Rectal smooth muscle tissue (tissue), 1 donor: ENCODE measurements around the gene ATP6V0E2.

ENCODE experiments used
- H3K27ac ChIP-seq: one replicate; pipeline ENCODE4 v1.7.0; 2013; ENCODE audit warnings: low read depth, low read length, inconsistent platforms
- H3K27me3 ChIP-seq: one replicate; pipeline ENCODE4 v1.7.0; 2013; ENCODE audit warnings: low read length; ENCODE audit not compliant: control insufficient read depth, insufficient read depth
- H3K36me3 ChIP-seq: one replicate; pipeline ENCODE4 v1.7.0; 2013; ENCODE audit warnings: low read length; ENCODE audit not compliant: control insufficient read depth, insufficient read depth
- H3K4me1 ChIP-seq: one replicate; pipeline ENCODE4 v1.7.0; 2013; ENCODE audit warnings: low read length; ENCODE audit not compliant: control insufficient read depth, insufficient read depth
- H3K4me3 ChIP-seq: one replicate; pipeline ENCODE4 v1.7.0; 2013; ENCODE audit warnings: low read length
- H3K9ac ChIP-seq: one replicate; pipeline ENCODE4 v1.7.0; 2013; ENCODE audit warnings: low read length

ATP6V0E2 gene

DNA sequence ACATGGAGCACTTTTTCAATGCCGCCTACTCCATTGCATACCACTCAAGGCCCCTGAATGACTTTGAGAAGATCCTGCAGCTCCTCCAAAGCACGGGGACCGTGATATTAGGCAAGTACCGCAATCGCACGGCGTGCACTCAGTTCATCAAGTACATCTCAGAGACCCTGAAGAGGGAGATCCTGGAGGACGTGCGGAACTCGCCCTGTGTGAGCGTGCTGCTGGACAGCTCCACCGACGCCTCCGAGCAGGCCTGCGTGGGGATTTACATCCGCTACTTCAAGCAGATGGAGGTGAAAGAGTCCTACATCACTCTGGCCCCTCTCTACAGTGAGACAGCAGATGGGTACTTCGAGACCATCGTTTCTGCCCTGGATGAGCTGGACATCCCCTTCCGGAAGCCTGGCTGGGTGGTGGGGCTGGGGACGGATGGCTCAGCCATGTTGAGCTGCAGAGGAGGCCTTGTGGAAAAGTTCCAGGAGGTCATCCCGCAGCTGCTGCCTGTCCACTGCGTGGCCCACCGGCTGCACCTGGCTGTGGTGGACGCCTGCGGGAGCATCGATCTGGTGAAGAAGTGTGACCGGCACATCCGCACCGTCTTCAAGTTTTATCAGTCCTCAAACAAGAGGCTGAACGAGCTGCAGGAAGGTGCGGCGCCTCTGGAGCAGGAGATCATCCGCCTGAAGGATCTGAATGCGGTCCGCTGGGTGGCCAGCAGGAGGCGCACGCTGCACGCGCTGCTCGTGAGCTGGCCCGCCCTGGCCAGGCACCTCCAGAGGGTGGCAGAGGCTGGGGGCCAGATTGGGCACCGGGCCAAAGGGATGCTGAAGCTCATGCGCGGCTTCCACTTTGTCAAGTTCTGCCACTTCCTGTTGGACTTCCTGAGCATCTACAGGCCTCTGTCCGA is 12.7 kb upstream of the ATP6V0E2 start:
- H3K4me1 ChIP-seq, result no peaks in the 10 kb centered on the region
- H3K36me3 ChIP-seq, result peaks cover 32% of the 10 kb centered on the region
- H3K27ac ChIP-seq, result no peak overlapping the region

GRCh38 chr7:149861728-149862045 is 12.1 kb upstream of the ATP6V0E2 start:
- Histone ChIP-seq H3K4me3 (no peak overlapping the region), H3K36me3 (peaks cover 32% of the 10 kb centered on the region), H3K27ac (no peak overlapping the region), H3K9ac (no peak overlapping the region), H3K27me3 (no peaks in the 10 kb centered on the region), H3K4me1 (no peaks in the 10 kb centered on the region)

More for the DNA sequence above, 12.7 kb upstream of the ATP6V0E2 start:
- H3K27me3 ChIP-seq, result no peaks in the 10 kb centered on the region
- no peak overlapping the region for H3K9ac ChIP-seq
- H3K4me3 ChIP-seq, result no peak overlapping the region

- no peak overlapping the region for H3K27ac ChIP-seq
- H3K9ac ChIP-seq, result no peak overlapping the region
- H3K36me3 ChIP-seq, result peaks cover 32% of the 10 kb centered on the region
- H3K4me3 ChIP-seq, result no peak overlapping the region
- no peaks in the 10 kb centered on the region for H3K4me1 ChIP-seq
- no peaks in the 10 kb centered on the region for H3K27me3 ChIP-seq
Observed at GRCh38 chr7:149862156-149862555, 11.6 kb upstream of the ATP6V0E2 start.

- no peak overlapping the region for H3K4me3 ChIP-seq
- no peaks in the 10 kb centered on the region for H3K4me1 ChIP-seq
- H3K9ac ChIP-seq, result no peak overlapping the region
- no peaks in the 10 kb centered on the region for H3K27me3 ChIP-seq
- peaks cover 32% of the 10 kb centered on the region for H3K36me3 ChIP-seq
- no peak overlapping the region for H3K27ac ChIP-seq
Observed at GRCh38 chr7:149863500-149863899, 10.3 kb upstream of the ATP6V0E2 start.

DNA sequence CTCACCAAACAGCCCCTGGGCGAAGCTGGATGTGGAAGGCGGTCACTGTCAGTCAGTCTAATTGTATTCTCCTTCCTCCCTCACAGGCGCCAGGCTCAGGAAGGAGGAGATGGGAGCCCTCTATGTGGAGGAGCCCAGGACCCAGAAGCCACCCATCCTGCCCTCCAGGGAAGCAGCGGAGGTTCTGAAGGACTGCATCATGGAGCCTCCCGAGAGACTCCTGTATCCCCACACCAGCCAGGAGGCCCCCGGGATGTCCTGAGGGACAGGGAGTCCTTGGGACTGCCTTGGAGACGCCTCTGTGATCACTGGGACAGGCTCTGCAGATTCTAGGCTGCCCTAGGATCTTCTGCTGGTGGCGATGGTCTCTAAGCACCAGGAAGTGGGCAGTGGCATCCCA is 9.7 kb upstream of the ATP6V0E2 start:
- peaks cover 31% of the 10 kb centered on the region for H3K36me3 ChIP-seq
- no peak overlapping the region for H3K9ac ChIP-seq
- H3K4me1 ChIP-seq, result no peaks in the 10 kb centered on the region
- H3K27ac ChIP-seq, result no peak overlapping the region
- no peaks in the 10 kb centered on the region for H3K27me3 ChIP-seq
- no peak overlapping the region for H3K4me3 ChIP-seq

GRCh38 chr7:149864751-149865150 is 9.0 kb upstream of the ATP6V0E2 start:
- Histone ChIP-seq H3K4me3 (no peak overlapping the region), H3K4me1 (no peaks in the 10 kb centered on the region), H3K27me3 (no peaks in the 10 kb centered on the region), H3K36me3 (peaks cover 28% of the 10 kb centered on the region), H3K9ac (no peak overlapping the region), H3K27ac (no peak overlapping the region)

DNA sequence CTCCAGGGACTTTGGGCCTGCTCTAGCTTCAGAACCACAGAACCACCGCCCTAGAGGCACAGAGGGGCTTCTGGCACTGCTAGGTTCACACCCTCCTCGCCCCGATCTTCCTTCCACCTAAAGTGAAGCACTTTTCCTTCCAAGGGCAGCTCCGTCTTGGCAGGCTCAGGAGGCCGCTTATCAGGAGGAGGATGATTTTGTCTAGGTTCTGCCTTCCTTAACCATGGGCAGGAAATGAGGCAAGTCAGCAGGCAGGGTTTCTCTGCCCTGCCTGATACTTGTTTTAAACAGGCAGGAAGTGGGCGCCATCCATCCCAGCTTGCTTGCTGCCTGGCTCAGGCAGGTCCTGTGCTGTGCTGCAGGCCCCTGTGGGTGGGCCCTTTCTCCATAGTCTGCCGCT is 8.3 kb upstream of the ATP6V0E2 start:
- peaks cover 25% of the 10 kb centered on the region for H3K36me3 ChIP-seq
- no peaks in the 10 kb centered on the region for H3K4me1 ChIP-seq
- no peak overlapping the region for H3K27ac ChIP-seq
- no peaks in the 10 kb centered on the region for H3K27me3 ChIP-seq
- H3K9ac ChIP-seq, result no peak overlapping the region
- H3K4me3 ChIP-seq, result no peak overlapping the region

GRCh38 chr7:149866139-149866778 is 7.5 kb upstream of the ATP6V0E2 start:
- Histone ChIP-seq H3K4me1 (no peaks in the 10 kb centered on the region), H3K9ac (no peak overlapping the region), H3K36me3 (peaks cover 18% of the 10 kb centered on the region), H3K27me3 (no peaks in the 10 kb centered on the region), H3K27ac (no peak overlapping the region), H3K4me3 (no peak overlapping the region)

DNA sequence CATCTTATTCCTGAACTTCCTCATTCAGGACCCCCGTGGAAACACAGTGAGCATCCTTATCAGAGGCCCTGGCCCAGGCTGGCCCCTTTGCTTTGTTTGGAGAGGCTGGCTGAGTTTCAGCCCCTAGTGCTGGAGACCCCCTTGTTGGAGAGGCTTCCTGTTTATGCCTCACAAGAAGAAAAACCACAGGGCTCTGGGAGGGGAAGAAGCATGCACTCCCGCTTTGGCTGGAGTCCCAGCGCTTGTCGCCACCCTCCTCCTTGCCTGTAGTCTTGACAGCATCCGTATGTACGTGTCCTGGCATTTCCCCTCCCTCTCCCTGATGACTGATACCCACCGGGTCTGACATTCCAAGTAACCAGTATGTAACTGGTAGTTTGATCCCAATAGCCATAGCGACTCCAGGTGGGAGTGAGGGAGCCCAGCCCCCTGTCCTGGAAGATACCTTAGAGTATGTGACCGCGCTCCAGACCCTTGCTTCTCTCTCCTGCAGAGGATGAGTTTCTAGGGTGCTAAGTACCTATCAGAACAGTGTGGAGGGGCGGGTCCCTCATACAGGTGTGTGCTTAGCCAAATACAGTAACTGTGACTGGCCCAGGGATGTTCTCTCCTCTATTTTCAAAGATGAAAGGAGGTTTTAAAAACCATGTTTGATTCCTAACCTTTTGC is 6.9 kb upstream of the ATP6V0E2 start:
- no peak overlapping the region for H3K27ac ChIP-seq
- no peak overlapping the region for H3K9ac ChIP-seq
- no peak overlapping the region for H3K4me3 ChIP-seq
- no peaks in the 10 kb centered on the region for H3K4me1 ChIP-seq
- H3K27me3 ChIP-seq, result no peaks in the 10 kb centered on the region
- peaks cover 14% of the 10 kb centered on the region for H3K36me3 ChIP-seq

DNA sequence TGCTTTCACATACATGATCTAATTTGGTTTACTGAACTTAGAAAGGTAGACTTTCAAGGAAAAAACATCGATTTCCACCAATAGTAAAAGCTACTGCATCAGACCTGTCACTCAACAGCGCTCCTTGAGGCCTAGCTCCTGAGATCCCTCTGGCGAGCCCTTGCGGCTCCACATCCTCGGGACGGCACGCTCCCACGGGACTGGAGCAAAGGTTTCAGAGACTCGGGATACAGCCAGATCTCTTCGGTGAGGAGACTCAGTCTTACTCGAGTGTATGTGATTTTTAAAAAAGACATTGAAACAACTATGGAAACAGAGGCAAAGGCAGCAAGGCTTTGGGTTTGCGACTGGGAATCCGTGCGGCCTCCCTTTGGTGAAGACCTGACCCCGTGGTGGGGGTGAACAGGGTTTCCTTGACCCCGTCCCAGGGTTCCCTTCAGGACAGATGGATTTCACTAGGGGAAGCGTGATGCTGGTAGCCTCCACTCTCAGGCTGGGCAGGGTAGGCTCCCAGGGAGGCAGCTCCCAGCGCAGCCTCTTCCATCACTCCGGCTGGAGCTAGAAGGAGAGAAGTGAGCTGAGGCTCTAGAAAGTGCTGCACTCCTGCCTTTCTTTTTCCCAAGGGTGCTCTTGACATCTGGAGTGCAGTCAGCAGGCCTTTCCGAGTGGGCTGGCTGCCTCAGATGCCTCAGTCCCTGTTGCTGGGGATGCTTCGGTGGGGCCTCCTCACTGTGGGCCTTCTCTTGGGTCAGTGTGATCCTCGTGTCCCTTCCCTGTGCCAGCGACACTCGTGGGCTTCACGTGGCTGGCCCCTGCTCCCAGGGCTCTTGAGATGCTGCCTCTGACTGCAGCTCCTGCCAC is 5.8 kb upstream of the ATP6V0E2 start:
- H3K4me3 ChIP-seq, result no peak overlapping the region
- H3K27me3 ChIP-seq, result no peaks in the 10 kb centered on the region
- H3K27ac ChIP-seq, result no peak overlapping the region
- H3K4me1 ChIP-seq, result no peaks in the 10 kb centered on the region
- H3K36me3 ChIP-seq, result peaks cover 9% of the 10 kb centered on the region
- no peak overlapping the region for H3K9ac ChIP-seq

- H3K4me1 ChIP-seq, result no peaks in the 10 kb centered on the region
- H3K27ac ChIP-seq, result no peak overlapping the region
- H3K36me3 ChIP-seq, result peaks cover 9% of the 10 kb centered on the region
- H3K27me3 ChIP-seq, result no peaks in the 10 kb centered on the region
- H3K9ac ChIP-seq, result no peak overlapping the region
- H3K4me3 ChIP-seq, result no peak overlapping the region
Observed at GRCh38 chr7:149868623-149869290, 5.0 kb upstream of the ATP6V0E2 start.
